Kidney capillary endothelial cell (primary cell): ENCODE data around the gene PCNP.
"Not testable (repeated sequence)": the region's sequence is repeated elsewhere in the genome, so short reads cannot be mapped to it uniquely, and the experiment has no call there.

Experiments
- DNase-seq: peaks from one replicate; pipeline ENCODE4 v3.0.0-alpha.2; 2018; ENCODE audit warnings: low spot score

The PCNP gene, protein sequence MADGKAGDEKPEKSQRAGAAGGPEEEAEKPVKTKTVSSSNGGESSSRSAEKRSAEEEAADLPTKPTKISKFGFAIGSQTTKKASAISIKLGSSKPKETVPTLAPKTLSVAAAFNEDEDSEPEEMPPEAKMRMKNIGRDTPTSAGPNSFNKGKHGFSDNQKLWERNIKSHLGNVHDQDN

DNA sequence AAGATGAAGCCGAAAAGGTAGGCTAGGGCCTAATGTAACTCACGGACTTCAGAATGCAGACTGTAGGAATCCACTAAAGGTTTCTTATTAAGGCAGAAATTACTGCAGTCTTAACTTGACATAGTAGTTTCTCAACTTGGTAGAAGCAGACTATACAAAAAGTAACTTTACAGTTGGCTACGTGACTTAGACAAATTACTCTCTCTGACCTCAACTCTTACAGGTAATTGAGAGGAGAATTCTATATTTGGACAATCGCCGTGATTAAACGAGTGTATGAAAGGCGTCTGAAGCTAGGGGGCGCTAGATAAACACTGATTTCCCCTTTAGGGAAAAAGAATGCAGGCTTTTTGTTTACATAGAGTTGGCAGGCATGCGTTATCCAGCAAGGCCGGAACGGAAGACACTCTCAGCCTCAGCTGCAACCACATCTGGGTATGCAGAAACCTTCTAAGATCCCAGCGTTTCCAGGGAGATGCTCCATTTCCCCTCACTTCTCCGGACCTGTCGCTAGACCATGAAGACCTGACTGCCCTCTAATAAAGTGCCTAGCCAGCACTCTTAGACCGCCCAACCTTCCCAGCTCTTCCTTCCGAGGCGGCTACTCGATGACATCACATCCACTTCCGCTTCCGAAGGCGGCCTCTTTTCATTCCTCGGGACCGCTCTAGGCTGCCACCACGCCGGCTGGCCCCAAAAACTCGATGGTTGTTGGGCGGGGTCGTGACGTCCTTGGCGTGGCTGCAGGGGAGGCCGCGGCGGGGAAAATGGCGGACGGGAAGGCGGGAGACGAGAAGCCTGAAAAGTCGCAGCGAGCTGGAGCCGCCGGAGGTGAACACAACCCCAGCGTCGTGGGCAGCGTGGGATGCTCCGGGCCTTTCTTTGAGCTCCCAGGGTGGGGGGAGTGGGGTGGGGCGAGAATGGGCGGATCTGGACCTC lies at the start of gene PCNP:
Gene PCNP, plus strand, starts transcription at position 732 of the 939 bp plus-strand sequence. Its CDS starts 36 bp downstream, at position 768.
- DNase-seq, result peak; percentile 96

DNA sequence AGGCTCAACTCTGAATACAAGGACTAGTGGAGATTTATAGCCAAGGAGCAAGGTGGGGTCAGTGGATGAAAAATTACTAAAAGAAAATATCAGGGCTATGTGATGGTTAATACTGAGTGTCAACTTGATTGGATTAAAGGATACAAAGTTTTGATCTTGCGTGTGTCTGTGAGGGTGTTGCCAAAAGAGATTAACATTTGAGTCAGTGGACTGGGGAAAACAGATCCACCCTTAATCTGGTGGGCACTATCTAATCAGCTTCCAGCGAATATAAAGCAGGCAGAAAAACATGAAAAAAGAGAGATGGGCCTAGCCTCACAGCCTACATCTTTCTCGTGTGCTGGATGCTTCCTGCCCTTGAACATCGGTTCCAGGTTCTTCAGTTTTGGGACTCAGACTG lies 46.5 kb upstream of the PCNP start:
- no peak for DNase-seq

DNA sequence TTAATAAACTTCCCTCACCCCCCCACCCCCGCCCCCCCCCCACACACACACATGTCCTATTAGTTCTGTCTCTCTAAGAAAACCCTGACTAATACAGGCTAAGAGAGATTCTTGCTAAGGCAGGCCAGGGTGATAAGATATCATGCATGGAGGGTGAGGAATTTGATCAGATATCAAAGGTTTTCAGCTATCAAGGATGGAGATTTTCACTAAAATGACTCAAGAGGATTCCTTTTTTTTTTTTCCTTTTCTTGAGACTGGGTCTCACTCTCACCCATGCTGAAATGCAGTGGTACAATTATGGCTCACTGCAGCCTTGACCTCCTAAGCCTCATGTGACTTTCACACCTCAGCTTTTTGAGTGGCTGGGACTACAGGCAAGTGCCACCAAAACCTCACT lies 46.1 kb upstream of the PCNP start:
- no peak for DNase-seq

DNA sequence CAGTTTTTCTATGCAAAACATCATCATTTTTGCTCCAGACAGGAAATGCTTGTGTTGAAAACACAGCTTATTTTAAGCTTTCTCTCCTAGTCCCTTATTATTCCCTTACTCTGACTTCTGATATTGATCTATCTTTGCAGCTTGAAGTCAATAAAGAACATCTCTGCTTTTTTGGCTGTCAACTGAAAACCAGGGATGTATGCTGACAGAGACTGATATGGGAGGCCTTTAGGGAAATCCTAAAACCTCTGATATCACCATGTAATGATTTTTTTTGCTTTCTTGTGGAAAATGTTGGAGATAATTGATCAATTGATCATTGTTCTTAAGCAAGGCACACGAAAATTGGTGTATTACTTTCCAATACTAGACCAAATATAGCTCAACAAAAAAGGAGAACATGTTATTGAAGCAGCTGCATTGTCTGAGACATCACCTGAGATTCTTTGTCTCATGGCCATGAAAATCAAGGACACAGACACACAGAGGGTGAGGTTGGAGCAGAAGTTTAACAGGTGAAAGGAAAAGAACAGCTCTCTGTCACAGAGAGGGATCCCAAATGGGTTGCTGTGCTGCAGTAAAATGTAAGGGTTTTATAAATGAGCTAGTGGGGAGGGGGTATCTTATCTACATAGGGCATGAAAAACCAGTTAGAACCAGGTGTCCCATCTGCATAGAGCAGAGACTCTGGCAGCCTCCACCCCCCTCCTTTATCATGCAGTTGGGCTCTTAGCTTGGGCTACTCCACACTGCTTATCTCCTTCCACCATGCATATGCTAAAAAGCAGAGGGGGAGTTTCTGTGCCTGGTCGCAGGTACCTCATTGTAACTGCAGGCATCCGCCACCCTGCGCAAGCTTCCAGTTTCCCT lies 43.9 kb upstream of the PCNP start:
- no peak for DNase-seq

DNA sequence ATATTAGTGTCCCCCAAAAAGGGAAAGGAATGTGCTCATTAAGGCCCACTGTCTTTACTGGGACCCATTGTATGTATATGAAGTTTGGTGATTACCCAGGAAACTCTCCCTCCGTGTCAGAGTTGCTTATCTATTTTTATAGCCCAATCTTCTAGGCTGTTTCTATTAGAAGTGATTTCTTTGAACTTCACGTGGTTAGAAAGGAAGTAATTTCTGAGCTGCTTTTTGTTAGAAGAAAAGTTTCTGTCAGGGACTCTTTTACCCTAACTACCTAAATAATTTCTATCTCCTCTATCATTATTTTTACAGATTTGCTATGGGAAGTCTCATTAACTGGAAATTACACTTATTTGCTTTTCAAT lies 43.3 kb upstream of the PCNP start:
- no peak for DNase-seq

DNA sequence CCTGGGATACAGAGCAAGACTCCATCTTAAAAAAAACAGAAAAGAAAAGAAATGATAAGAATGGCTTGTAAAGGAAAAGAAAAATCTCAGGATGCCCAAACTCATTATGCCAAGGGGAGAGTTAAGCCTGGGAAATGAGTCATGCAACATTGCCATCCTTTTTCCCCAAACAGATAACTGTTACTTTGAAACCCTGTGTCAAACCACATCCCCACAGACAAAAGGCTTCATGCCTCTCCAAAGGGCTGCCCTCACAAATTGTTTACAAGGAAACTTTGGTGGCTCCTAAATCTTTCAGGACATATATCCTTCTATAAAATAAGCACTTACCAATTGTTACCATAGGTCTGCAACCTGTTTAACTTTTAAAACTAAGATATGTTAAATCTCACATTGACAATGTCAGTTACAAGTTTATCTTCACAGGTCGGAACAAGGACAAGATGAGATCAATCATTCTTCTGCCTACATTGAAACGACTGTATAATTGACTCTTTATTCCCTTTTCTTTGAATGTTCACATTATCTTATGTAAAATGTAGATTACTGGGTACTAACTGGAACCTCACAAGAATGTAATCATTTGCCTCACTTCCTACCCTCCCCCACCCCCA lies 42.4 kb upstream of the PCNP start:
- DNase-seq, result no peak

DNA sequence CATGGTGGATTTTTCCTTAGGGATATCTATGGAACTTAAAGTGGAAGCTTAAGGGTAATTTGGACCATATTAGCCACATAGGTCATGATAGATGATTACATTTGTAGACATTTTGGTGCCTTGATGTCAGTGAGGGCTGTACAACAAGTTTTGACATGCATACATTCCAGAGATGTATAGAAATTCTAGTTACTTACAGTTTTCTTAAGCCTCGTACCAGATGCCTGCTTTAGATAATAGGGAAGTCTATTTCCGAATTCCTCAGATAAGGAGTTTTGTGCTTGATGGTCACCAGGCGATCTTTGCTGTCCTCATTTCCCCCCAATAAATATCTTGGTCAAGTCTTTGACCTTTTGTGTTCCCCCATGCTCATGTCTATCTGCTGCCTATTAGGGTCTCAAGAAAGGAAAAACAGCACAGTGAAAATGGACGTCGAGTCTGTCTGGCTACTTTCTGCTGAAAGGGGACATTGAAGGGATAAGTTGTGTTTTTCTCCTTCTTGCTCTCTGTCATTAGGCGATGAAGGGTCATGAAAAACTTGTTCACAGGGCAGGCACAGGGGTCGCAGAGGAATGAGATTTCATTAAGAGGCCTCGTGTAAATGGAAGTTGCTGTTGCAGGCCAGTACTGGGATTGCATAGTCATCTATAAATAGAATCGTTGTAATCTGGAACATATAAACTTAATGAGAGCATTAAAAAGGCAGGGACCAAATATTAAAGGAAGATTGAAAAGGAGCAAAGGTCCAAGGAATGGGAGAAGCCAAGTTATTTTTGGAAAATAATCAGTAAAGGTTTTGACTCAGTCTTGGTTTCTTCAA lies 41.0 kb upstream of the PCNP start:
- no peak for DNase-seq

DNA sequence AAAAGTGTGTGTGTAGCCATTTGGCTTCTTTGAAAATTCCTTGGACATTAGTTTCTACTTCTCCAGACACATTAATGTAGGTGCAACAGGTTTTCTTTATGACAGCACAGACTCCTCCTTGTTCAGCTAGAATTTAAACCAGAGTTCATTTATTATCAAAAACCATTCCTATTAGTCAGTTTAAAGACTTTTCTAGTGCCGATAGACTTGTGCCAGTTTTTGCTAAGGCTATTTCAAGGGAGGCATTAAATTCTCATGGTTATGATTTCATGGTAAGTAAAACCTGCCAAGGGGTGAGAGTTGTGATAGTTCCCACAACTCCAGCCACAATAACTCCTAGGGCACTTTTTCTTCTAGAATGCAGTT lies 40.4 kb upstream of the PCNP start:
- no peak for DNase-seq

DNA sequence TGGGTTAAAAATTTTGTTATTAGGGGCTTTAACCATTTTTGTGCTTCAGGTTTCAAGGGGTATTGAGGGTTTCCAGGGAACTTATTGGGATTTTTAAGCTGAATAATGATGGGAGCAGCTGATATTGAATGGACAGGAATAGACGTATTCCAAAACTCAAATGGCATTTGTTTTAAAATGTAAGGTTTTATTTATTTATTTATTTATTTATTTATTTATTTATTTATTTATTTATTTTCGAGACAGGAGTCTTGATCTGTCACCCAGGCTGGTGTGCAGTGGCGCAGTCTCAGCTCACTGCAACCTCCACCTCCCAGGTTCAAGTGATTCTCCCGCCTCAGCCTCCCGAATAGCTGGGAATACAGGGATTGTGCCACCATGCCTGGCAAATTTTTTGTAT lies 38.8 kb upstream of the PCNP start:
- DNase-seq, result no peak

DNA sequence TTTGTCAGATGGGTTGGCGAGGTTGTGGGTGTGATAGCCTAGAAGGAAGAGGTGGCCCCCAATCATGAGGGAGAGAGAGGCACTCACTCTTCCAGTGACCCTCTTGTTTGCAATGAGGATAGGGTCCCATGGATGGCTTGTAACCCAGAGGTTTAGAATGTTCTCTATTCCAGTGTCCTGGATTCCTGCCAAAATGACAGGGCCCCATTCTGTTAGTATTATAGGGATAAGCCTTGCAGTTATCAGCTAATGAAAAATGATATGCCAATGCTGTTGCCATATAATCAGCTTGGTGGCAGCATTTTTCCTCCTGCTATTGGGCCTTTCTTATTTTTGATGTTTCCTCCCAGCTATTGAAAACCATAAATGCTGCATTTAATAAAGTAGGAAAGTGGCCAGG lies 37.7 kb upstream of the PCNP start:
- no peak for DNase-seq

DNA sequence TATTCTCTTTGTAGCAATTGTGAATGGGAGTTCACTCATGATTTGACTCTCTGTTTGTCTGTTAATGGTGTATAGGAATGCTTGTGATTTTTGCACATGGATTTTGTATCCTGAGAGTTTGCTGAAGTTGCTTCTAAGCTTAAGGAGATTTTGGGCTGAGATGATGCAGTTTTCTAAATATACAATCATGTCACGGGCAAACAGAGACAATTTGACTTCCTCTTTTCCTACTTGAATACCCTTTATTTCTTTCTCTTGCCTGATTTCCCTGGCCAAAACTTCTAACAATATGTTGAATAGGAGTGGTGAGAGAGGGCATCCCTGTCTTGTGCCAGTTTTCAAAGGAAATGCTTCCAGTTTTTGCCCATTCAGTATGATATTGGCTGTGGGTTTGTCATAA lies 37.0 kb upstream of the PCNP start:
- DNase-seq, result not testable (repeated sequence)

DNA sequence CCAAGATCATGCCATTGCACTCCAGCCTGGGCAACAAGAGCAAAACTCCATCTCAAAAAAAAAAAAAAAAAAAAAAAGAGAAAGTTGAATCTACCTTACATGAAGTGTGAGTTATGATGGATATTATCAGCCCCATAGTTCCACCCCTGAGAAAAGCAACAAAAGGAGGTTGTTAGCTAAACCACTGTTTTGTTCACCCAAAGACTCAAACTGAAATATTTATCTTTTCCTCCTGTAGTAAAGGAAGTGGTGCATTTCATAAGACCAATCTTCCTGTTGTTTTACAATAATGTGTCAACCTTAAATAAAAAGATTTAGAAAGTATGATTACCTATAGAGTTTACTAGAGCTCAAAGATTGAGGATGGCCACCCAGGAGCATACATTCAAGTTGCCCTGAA lies 31.0 kb upstream of the PCNP start:
- no peak for DNase-seq

DNA sequence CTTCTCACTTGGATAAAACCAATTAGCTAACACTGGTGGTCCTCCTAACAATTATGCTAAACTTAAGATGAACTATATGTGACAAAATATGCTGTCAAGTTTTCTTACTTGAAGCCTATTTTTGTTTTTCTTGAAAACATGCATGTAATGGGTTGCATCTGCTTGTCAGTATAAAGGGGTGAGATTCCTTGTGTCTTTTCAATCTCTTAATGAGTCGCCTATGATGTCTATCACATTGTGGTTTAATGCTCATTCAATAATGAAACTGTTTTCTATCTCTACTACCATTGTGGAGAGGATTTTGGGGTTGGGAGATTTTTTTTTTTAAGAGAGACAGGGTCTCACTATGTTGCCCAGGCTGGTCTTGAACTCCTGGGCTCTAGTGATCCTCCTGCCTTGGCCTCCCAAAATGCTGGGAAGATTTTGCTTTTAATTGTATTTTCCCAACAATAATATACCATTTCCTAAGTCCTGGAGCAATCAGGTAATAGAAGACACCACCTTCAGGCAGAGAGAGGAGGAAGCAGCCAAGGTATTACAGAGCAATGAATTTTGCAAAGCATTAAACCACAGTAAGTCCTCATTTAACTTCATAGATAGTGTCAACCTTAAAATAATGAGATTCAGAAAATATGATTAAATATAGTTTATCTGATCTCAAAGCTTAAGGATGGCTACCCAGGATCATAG lies 29.7 kb upstream of the PCNP start:
- no peak for DNase-seq

DNA sequence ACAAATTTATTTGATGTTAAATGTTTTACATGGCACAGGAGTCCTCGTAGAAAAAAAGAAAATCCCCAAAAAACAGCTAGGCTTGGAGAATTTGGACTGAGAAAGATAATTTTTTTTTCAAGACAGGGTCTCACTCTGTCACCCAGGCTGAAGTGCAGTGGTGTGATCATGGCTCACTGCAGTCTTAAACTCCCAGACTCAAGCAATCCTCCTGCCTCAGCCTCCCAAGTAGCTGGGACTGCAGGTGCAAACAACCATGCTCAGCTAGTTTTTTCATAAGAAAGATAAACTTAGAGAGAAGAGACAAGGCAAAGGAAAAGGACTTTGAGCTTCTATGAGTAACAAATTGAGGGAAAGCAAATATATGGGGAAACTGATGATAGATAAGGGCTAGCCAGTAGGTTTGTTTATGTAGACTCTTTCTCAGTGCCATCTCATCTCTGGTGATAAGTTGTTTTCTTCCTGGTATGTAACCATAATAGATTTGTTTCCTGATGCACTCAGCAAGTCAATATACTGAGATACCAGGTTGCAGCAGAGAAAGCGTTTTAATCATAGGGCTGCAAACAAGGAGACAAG lies 25.4 kb upstream of the PCNP start:
- no peak for DNase-seq

DNA sequence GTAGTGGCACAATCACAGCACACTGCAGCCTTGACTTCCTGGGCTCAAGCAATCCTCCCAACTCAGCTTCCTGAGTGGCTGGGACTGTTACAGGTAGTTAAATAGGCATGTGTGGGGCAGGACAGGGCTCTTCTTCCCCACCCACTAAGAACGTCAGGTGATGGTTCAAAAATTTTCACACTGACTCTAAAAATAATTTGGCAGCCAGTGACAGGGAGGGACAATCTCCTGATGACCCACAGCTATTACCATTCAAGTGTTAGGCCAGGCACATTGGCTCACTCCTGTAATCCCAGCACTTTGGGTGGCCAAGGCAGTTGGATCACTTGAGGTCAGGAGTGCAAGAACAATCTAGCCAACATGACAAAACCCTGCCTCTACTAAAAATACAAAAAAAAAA lies 24.5 kb upstream of the PCNP start:
- no peak for DNase-seq

DNA sequence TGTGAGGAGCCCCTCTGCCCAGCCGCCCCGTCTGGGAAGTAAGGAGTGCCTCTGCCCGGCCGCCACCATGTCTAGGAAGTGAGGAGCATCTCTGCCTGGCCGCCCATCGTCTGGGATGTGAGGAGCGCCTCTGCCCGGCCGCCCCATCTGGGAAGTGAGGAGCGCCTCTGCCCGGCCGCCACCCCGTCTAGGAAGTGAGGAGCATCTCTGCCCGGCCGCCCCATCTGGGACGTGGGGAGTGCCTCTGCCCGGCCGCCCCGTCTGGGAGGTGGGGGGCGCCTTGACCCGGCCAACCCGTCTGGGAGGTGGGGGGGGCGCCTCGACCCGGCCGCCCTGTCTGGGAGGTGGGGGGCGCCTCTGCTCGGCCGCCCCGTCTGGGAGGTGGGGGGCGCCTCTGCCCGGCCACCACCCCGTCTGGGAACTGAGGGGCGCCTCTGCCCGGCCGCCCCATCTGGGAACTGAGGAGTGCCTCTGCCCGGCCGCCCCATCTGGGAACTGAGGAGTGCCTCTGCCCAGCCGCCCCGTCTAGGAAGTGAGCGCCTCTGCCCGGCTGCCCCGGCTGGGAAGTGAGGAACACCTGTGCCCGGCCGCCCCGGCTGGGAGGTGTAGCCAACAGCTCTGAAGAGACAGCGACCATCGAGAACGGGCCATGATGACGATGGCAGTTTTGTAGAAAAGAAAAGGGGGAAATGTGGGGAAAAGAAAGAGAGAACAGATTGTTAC lies 22.5 kb upstream of the PCNP start:
- DNase-seq, result not testable (repeated sequence)

DNA sequence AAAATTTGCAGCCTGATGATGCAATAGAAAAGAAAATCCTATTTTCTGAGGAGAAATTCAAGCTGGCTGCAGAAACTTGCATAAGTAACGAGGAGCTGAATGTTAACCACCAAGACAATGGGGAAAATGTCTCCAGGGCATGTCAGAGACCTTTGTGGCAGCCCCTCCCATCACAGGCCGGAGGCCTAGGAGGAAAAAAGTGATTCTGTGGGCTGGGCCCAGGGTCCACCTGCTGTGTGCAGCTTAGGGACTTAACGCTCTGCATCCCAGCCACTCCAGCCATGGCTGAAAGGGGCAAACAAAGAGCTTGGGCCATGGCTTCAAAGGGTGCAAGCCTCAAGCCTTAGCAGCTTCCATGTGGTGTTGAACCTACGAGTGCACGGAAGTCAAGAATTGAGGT lies 20.6 kb upstream of the PCNP start:
- not testable (repeated sequence) for DNase-seq

DNA sequence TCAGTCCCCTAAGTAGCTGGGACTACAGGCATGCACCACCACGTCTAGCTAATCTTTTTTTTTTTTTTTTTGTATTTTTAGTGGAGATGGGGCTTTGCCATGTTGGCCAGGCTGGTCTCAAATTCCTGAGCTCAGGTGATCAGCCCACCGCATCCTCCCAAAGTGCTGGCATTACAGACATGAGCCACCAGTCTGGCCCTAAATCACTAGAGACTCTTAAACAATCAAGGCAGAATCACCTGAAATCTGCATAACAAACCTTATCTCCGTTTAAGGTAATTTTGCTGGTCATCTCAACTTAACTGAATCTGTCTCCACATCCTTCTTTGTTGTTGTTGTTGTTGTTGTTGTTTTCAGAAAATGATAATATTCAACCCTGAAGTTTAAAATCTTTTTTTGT lies 17.9 kb upstream of the PCNP start:
- DNase-seq, result no peak

DNA sequence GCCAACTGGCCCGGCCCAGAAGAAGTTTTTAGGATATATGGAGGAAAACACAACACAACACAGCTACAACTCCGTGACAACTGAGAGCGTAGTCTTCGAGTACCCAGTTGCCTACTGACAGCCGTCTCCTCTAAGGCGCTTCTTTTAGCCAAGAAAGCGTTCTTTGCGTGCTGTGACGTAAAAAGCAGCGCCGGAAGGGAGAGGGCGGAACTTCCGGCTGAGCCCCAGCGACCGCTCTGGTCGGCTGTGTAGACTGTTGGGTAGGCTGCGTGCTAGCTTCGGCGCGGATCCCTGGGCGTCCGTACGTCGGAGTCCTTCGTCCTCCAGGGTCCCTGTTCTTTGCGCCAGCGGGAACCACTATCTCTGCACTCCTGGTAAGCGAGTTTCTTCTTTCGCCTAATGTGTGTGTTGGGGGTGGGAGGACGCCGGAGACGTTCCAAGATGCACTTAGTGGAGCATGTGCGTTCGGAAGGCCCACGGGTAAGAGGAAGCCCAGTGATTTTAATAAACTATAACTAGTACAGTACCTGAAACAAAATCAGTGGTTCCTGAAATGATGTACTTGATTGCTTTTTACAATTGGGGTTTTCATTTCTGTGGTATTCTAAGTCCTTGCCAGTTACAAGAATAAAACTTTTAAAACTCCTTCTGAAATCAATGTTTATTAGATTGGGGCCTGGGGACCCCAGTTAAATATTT lies 12.2 kb upstream of the PCNP start, which contains the start of gene TRMT10C:
Gene TRMT10C, plus strand, starts transcription at position 239 of the 699 bp plus-strand sequence. CDS start 2,914 bp downstream, outside the sequence.
- DNase-seq, result peak; percentile 85
